NB4 (cell line): Measurements from ENCODE around the gene S100A6.

Experiments used
- DNase-seq: peaks from one replicate; pipeline ENCODE4 v3.0.0; 2010; ENCODE audit warnings: low read depth
- H3K4me3 ChIP-seq: one replicate; pipeline ENCODE4 v1.5.1; 2011; ENCODE audit warnings: mild to moderate bottlenecking, low read depth, low read length, moderate library complexity
- CTCF ChIP-seq: IDR thresholded peaks from one replicate; pipeline ENCODE4 v1.5.1; 2012; ENCODE audit warnings: low read depth, low read length
- MAX ChIP-seq: IDR thresholded peaks from 2 replicates; pipeline ENCODE4 v1.6.1; 2011; ENCODE audit warnings: low read depth, low read length
- MYC ChIP-seq: IDR thresholded peaks from 2 replicates; pipeline ENCODE4 v1.6.1; 2011; ENCODE audit warnings: low read depth, low read length
- POLR2A ChIP-seq: IDR thresholded peaks from 2 replicates; pipeline ENCODE4 v1.6.1; 2011; ENCODE audit warnings: mild to moderate bottlenecking; ENCODE audit not compliant: insufficient read length; ENCODE audit errors: extremely low read depth

The S100A6 gene

DNA sequence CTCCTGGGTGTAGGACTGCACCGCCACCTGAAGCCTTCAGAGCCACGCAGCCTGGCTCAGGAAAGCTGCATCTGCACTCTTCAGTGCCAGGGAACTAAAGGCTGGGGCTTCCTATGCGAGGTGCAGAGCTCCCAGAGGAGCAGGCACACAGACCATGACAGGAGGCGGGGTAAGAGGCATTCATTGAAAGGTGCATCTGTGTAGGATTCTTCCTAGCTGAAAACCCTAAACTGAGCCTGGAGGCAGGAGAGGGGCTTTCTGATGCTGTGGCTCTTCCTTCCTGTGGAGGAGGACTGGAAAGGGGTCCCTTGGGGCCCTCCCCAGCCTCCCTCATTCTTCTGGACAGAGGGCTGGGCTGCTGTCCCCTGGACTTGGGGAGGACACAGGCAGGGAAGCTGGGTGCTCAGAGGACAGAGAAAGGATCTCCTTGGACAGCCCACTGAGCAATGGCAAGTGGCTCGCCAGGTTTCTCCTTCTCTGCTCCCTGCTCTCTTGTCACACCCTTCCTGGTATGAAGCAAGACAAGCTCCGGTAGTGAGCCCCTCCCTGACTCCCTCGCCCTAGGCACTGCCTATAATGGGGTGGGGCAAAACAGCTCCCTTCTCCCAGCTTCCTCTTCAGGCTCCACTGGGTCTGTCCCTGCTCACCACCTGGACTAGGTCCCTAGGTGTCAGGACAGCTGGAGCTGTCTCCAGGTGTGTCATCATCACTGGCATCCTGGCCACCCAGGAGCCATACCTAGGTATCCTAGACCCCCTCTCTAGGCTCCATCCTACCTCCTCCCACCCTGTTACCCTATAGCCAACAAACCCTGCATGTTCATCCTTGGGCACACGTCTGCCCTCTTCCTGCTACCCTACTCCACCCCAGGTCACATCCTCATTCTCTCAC lies 20.0 kb downstream of the S100A6 start:
- DNase-seq, result peak; percentile 83
- H3K4me3 ChIP-seq, result no peak overlapping the region
- no peak for TF ChIP-seq MYC
- no peak for TF ChIP-seq MAX
- no peak for TF ChIP-seq POLR2A
- TF ChIP-seq CTCF, result no peak

- no peak overlapping the region for H3K4me3 ChIP-seq
- TF ChIP-seq MAX (no peak), CTCF (no peak), POLR2A (no peak), MYC (no peak)
- no peak for DNase-seq
Measured at GRCh38 chr1:153513666-153514065, 22.1 kb downstream of the S100A6 start.

DNA sequence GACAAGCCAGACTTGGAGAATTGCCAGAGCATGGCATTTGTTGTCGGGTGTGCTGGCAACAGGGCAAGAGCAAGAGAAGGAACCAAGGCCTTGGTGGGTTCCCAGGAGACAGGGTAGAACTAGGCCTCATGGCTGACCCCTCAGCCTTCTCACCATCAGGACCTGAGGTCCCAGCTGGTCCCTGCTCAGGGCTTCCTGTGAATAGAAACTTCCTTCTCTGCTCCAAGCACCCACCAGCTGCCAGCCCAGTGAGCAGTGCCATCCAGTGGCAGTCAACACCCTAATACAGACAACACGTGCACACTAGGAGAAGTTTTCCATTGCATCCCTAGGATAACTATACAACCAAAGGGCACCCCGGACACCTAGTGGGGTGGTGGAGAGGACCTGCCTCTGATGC lies 22.8 kb downstream of the S100A6 start:
- TF ChIP-seq MYC, result no peak
- TF ChIP-seq CTCF, result no peak
- no peak for TF ChIP-seq POLR2A
- TF ChIP-seq MAX, result no peak

GRCh38 chr1:153510984-153511410 lies 24.8 kb downstream of the S100A6 start:
- no peak for TF ChIP-seq POLR2A
- peak; percentile 81 for TF ChIP-seq CTCF
- peak; percentile 99 for TF ChIP-seq MYC
- TF ChIP-seq MAX, result peak; percentile 97
- no peak overlapping the region for H3K4me3 ChIP-seq
- DNase-seq, result peak; percentile 84

More for the DNA sequence above, 22.8 kb downstream of the S100A6 start:
- peak; percentile 30 for DNase-seq
- no peak overlapping the region for H3K4me3 ChIP-seq

GRCh38 chr1:153509729-153510354 lies 25.9 kb downstream of the S100A6 start:
- TF ChIP-seq CTCF (peak; percentile 90), MYC (no peak), POLR2A (no peak), MAX (peak; percentile 49; the same call in 1 of the 2 replicates)
- peak; percentile 76 for DNase-seq

More at GRCh38 chr1:153509729-153510354, 25.9 kb downstream of the S100A6 start:
- no peak overlapping the region for H3K4me3 ChIP-seq
